ENCODE measurements around the gene BMPR1B.
A peak's percentile ranks its signal among the peaks of the same experiment; 100 is the strongest.

The BMPR1B gene

DNA sequence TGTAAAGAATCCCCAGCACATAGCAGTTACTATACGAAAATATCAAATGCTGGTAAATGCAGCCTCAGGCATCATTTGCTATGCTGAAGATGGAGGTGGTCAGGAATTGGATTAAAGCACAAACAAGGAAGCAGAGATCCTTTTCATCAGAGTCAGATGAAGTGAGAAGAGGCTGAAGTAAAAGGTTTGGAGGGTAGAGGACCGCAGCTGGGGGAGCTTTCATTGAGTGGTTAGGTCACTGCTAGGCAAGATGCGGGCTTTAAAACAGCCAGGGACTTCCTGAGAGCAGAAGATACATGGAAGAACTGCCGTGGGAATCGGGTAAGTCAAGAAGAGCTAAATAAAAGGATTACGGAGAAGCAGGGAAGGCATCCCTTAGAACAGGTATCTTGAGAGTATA lies 439.6 kb downstream of the BMPR1B start:
- no peak overlapping the region for H3K27ac ChIP-seq (replicated peaks)

DNA sequence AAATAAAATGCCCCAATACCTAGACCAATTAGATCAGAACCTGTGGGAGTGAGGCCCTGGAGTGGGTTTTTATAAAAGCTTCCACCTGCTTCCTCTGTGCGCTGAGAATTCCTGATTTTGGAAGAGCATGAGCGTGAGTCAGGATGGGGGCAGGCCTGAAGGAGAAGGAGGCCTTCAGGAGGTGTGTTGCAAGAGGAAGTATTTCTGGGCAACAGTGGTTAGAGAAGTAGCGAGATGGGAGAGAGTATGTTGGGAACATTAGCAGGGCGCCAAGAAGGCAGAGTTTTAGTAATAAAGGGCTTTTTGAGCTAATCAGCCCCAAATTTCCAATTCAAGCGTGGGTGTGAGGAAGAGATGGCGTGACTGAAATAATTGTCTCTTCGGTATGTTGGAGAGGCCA lies 441.2 kb downstream of the BMPR1B start:
- TF ChIP-seq SPI1 (IDR thresholded peaks at IDR 0.05; ENCODE audit: borderline replicate concordance, low read depth), result no peak
- TF ChIP-seq, protein P1, sequence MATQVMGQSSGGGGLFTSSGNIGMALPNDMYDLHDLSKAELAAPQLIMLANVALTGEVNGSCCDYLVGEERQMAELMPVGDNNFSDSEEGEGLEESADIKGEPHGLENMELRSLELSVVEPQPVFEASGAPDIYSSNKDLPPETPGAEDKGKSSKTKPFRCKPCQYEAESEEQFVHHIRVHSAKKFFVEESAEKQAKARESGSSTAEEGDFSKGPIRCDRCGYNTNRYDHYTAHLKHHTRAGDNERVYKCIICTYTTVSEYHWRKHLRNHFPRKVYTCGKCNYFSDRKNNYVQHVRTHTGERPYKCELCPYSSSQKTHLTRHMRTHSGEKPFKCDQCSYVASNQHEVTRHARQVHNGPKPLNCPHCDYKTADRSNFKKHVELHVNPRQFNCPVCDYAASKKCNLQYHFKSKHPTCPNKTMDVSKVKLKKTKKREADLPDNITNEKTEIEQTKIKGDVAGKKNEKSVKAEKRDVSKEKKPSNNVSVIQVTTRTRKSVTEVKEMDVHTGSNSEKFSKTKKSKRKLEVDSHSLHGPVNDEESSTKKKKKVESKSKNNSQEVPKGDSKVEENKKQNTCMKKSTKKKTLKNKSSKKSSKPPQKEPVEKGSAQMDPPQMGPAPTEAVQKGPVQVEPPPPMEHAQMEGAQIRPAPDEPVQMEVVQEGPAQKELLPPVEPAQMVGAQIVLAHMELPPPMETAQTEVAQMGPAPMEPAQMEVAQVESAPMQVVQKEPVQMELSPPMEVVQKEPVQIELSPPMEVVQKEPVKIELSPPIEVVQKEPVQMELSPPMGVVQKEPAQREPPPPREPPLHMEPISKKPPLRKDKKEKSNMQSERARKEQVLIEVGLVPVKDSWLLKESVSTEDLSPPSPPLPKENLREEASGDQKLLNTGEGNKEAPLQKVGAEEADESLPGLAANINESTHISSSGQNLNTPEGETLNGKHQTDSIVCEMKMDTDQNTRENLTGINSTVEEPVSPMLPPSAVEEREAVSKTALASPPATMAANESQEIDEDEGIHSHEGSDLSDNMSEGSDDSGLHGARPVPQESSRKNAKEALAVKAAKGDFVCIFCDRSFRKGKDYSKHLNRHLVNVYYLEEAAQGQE (IDR thresholded peaks at IDR 0.05; ENCODE audit: insufficient replicate concordance, low read depth), result no peak

More for the DNA sequence above, 439.6 kb downstream of the BMPR1B start:
- no peak overlapping the region for H3K4me3 ChIP-seq (replicated peaks; ENCODE audit: insufficient read depth, low read length)
- DNase-seq (ENCODE audit: low read depth in 1 of 2, low spot score in 1 of 2), result no peak
- H3K27me3 ChIP-seq (ENCODE audit: insufficient read depth, poor library complexity, severe bottlenecking), result no peaks in the 10 kb centered on the region
- TF ChIP-seq, protein P2, sequence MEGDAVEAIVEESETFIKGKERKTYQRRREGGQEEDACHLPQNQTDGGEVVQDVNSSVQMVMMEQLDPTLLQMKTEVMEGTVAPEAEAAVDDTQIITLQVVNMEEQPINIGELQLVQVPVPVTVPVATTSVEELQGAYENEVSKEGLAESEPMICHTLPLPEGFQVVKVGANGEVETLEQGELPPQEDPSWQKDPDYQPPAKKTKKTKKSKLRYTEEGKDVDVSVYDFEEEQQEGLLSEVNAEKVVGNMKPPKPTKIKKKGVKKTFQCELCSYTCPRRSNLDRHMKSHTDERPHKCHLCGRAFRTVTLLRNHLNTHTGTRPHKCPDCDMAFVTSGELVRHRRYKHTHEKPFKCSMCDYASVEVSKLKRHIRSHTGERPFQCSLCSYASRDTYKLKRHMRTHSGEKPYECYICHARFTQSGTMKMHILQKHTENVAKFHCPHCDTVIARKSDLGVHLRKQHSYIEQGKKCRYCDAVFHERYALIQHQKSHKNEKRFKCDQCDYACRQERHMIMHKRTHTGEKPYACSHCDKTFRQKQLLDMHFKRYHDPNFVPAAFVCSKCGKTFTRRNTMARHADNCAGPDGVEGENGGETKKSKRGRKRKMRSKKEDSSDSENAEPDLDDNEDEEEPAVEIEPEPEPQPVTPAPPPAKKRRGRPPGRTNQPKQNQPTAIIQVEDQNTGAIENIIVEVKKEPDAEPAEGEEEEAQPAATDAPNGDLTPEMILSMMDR (IDR thresholded peaks at IDR 0.05; ENCODE audit: insufficient read depth, low read length), result no peak
- TF ChIP-seq SPI1 (IDR thresholded peaks at IDR 0.05; ENCODE audit: borderline replicate concordance, low read depth) (no peak), GABPA (IDR thresholded peaks at IDR 0.05; ENCODE audit: low read depth) (no peak), POLR2AphosphoS5 (IDR thresholded peaks at IDR 0.05; ENCODE audit: low read depth) (no peak)
- TF ChIP-seq, protein P1 (IDR thresholded peaks at IDR 0.05; ENCODE audit: insufficient replicate concordance, low read depth), result no peak

DNA sequence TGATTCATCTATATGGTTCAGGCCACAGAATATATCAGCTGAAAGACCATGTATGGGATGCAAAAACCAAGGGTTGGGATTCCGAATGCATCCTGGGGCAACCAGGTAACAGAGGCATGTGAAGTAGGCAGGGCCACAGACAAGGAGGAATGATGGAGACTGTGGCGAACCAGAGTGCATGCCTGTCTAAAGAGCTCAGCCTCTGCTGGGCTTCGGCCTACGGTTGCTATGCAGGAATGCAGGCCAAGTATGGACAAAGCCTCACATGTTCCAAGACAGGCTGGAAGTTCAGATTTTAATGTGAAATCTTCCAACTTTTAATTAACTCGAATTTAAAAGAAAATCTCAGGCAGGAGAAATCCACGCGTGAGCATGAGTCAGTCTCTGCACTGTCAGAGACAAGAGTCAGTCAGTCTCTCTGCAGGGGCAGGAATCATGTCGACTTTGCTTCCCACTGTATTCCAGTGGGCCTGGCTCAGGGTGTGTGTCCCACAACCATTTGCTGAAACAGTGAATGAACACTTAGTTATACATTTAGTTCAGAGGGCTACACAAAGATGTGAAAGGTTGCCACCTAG lies 446.6 kb downstream of the BMPR1B start:
- no peak overlapping the region for H3K4me3 ChIP-seq (replicated peaks; ENCODE audit: insufficient read depth, low read length)
- H3K27me3 ChIP-seq (ENCODE audit: insufficient read depth, poor library complexity, severe bottlenecking), result no peaks in the 10 kb centered on the region
- DNase-seq (ENCODE audit: low read depth in 1 of 2, low spot score in 1 of 2), result no peak
- TF ChIP-seq, protein P2 (IDR thresholded peaks at IDR 0.05; ENCODE audit: insufficient read depth, low read length), result no peak
- no peak for TF ChIP-seq POLR2AphosphoS5 (IDR thresholded peaks at IDR 0.05; ENCODE audit: low read depth)
- TF ChIP-seq, protein P1 (IDR thresholded peaks at IDR 0.05; ENCODE audit: insufficient replicate concordance, low read depth), result no peak
- no peak overlapping the region for H3K27ac ChIP-seq (replicated peaks)

More for the DNA sequence above, 441.2 kb downstream of the BMPR1B start:
- no peaks in the 10 kb centered on the region for H3K27me3 ChIP-seq (ENCODE audit: insufficient read depth, poor library complexity, severe bottlenecking)
- DNase-seq (ENCODE audit: low read depth in 1 of 2, low spot score in 1 of 2), result peak in 1 of 2 experiments; percentile 36
- no peak overlapping the region for H3K4me3 ChIP-seq (replicated peaks; ENCODE audit: insufficient read depth, low read length)
- H3K27ac ChIP-seq (replicated peaks), result no peak overlapping the region

All from HL-60 (cell line).